VCaP (cell line): ENCODE data around the gene SIGLEC11.
"Not testable (repeated sequence)": the region's sequence is repeated elsewhere in the genome, so short reads cannot be mapped to it uniquely, and the experiment has no call there.

Experiments
- H3K27ac ChIP-seq: fragments of 450-650 bp; 2 replicates; pipeline ENCODE4 v1.5.1; 2017
- TF ChIP-seq, protein P1 (sequence below): fragments of 450-650 bp; conservative IDR thresholded peaks from 2 replicates; pipeline ENCODE4 v1.5.1; 2017; ENCODE audit warnings: mild to moderate bottlenecking, moderate library complexity

Gene SIGLEC11

DNA sequence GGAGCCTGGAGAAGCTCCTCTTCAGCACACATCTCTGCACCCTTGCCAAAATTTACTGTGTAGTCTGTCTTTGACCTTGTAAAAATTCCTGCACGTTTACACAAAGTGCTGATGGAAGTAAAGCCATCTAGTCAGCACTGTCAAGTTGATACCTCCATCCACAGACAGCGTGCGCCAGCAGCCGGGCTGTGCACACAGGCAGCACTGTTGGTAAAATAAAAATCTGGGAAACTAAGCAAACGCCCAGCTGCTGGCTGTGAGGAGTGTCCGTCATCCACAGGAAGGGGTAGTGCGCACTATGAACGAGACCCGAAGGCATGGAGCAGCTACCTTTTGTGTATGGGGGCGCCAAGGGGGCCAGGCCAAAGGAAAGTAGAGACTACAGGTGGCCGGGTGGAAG, 17.4 kb upstream of the SIGLEC11 start:
- TF ChIP-seq, protein P1, sequence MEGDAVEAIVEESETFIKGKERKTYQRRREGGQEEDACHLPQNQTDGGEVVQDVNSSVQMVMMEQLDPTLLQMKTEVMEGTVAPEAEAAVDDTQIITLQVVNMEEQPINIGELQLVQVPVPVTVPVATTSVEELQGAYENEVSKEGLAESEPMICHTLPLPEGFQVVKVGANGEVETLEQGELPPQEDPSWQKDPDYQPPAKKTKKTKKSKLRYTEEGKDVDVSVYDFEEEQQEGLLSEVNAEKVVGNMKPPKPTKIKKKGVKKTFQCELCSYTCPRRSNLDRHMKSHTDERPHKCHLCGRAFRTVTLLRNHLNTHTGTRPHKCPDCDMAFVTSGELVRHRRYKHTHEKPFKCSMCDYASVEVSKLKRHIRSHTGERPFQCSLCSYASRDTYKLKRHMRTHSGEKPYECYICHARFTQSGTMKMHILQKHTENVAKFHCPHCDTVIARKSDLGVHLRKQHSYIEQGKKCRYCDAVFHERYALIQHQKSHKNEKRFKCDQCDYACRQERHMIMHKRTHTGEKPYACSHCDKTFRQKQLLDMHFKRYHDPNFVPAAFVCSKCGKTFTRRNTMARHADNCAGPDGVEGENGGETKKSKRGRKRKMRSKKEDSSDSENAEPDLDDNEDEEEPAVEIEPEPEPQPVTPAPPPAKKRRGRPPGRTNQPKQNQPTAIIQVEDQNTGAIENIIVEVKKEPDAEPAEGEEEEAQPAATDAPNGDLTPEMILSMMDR: no peak
- peak overlapping the region; percentile 59 for H3K27ac ChIP-seq

DNA sequence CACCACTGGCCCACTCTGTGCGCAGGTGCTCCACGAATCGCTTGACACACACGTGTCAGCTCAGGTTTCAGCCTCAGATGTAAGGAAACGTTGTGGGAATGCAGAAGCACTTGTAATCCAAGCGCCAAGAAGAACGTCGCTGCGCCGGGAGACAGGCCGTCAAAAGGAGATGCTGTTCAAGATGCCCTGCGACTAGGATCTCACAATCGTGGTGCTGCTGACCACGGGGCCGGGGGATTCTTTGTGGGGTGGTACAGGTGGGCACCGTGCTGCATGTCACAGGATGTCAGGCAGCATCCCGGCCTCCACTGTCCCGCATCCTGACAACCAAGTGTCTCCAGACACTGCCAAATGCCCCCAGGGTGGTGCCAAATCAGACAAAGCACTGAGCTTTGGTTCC, 16.9 kb upstream of the SIGLEC11 start:
- H3K27ac ChIP-seq: peak overlapping the region; percentile 59
- TF ChIP-seq, protein P1: no peak

DNA sequence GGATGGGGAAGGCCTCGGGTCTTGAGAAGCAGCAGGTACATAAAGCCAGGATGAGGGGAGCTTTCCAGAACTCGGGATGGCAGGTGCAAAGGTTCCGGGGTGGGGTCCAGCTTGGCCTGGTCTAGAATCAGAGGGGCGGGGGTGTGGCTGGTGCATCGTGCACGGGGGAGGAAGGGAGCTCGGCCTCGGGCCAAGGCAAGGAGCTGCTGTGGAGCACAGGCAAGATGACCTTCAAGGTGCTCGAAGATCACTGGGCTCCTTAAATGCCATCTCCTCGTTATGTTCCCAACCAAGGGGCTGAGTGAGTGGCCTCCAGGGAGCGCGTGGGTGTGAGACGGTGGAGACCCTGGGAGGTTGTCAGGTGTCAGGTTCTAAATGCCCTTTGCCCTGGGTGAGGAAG, 16.1 kb upstream of the SIGLEC11 start:
- TF ChIP-seq, protein P1: no peak
- no peak overlapping the region for H3K27ac ChIP-seq

DNA sequence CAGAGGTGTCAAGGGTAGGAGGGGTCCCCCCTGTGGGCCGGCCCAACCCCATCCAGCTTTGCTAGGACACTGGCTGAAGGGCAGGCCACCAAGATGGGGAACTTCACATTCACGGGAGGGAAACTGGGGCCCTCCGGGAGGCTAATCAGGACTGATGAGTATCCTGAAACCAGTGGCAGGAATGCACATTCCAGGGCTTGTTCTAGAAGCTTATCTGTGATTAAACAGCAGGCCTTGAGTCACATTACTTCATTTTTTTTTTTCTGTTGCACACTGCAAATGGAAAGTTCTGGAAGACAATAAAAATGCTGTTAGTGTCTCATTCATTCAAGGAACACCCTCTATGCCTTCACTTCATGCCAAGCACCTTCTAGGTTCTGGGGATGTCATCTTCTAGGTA, 15.5 kb upstream of the SIGLEC11 start:
- no peak overlapping the region for H3K27ac ChIP-seq
- TF ChIP-seq, protein P1: no peak

DNA sequence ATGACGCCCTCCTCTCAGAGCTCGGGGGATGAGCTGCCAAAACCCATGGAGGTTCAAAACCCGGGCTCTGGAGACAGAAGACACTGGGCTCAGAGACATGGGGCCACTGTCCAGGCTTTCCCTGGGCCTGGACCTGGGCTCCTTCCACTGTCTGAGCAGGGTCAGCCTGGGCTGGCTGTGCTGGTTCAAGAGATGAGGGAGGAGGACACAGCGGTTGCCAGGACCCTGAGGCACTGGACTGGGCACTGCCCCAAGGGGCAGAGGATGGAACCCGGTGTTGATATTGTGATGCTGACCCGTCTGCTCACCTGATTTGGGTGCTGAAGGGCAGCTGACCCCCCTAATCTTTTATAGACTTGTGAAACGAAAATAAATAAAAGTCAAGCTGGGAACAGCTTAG, 14.1 kb upstream of the SIGLEC11 start:
- TF ChIP-seq, protein P1: no peak
- H3K27ac ChIP-seq: no peak overlapping the region

DNA sequence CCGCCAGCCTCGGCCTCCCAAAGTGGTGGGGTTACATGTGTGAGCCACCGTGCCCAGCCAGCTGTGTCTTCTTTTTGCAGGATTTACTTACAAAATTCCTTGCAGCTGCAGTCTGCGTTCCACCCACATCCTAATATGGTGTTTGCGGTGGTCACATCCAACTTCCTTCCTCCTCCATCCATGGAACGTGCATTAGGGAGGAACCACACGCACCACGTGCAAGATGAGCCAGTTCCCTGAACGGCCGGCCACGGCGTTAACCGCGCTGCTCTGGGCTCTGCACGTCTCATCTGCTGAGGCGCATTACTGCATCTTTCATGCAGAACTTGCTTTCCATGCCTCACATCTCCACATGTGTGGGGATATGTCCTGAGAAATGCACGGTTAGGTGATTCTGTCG, 13.0 kb upstream of the SIGLEC11 start:
- TF ChIP-seq, protein P1: no peak
- no peak overlapping the region for H3K27ac ChIP-seq

DNA sequence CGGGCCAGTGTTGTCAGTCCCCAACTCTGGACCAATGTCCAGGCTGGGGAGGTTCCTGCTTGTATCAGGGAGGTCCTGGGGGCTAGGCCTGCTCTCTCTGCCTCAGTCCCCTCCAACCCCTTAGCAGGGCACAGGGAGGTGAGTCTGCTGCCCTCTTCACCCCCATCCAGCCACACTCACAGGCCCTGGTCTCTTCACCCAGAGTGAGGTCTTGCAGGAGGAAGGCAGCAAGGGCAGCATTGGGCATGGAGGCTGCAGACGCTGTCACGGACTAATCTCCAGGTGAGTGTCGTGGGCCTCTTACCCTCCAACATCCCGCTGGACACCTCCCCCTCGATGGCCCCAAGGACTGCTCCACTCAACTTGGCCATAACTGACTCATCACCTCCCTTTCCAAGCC, 11.9 kb upstream of the SIGLEC11 start:
- no peak overlapping the region for H3K27ac ChIP-seq
- TF ChIP-seq, protein P1: no peak

DNA sequence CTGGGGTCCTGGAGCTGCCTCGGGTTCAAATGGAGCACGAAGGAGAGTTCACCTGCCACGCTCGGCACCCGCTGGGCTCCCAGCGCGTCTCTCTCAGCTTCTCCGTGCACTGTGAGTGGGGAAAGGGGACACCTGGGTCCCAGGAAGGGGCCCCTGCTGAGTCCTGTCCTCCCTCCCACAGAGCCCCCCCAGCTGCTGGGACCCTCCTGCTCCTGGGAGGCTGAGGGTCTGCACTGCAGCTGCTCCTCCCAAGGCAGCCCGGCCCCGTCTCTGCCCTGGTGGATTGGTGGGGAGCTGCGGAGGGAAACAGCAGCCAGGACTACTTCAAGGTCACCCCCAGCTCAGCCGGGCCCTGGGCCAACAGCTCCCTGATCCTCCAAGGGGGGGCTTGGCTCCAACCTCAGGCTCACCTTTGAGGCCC, 11.0 kb upstream of the SIGLEC11 start:
- TF ChIP-seq, protein P1: no peak
- H3K27ac ChIP-seq: no peak overlapping the region

DNA sequence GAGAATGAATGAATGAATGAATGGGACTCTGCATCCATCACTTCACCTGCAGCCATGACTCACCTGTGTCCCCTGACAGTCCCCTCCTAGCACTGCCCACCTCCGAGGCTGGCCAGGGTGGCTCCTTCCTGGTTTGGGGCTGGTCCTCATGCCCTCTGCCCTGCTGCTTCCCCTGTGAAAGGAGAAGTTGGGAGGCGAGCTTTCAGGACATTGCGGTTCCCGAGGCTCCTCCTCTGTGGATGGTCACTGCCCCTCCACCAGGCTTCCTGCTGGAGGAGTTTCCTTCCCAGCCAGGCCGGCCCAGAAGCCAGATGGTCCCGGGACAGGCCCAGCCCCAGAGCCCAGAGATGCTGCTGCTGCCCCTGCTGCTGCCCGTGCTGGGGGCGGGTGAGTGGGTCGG, 8.4 kb upstream of the SIGLEC11 start:
- not testable (repeated sequence) for H3K27ac ChIP-seq
